Activated CD8-positive, alpha-beta T cell treated with anti-CD3 and anti-CD28 coated beads for 36 hours (primary cell): Measurements from ENCODE around the gene NRSN1. TPM values are rescaled to one million over a fixed set of nuclear protein-coding genes. Genes with fewer than 3 reads are reported as not detected.
A peak's percentile ranks its signal among the peaks of the same experiment; 100 is the strongest.

Experiments used
- ATAC-seq: fragments of 200-7000 bp; cut with Tn5 transposase; one replicate; pipeline ENCODE4 v1.10.0; 2021; ENCODE audit warnings: mild to moderate bottlenecking, moderate library complexity
- CTCF ChIA-PET: fragments of 350-600 bp; sonication (Branson Sonifier 250); formaldehyde crosslinking; loops from one replicate; lab custom pipeline; 2021; ENCODE audit warnings: antibody characterized with exemption; lab: Charles Lee
- POLR2A ChIA-PET: fragments of 350-600 bp; sonication (Branson Sonifier 250); formaldehyde crosslinking; loops from one replicate; lab custom pipeline; 2021; ENCODE audit warnings: antibody characterized with exemption; lab: Charles Lee
- DNase-seq: peaks from one replicate; pipeline ENCODE4 v3.0.0-alpha.2; 2020
- H3K27ac Mint-ChIP-seq: one replicate; pipeline ENCODE4 v1.8.0; 2021; ENCODE audit warnings: mild to moderate bottlenecking, mixed read lengths
- H3K27me3 Mint-ChIP-seq: one replicate; pipeline ENCODE4 v1.8.0; 2021; ENCODE audit warnings: mixed read lengths
- H3K36me3 Mint-ChIP-seq: one replicate; pipeline ENCODE4 v1.8.0; 2021; ENCODE audit warnings: low read depth, mixed read lengths
- H3K4me1 Mint-ChIP-seq: one replicate; pipeline ENCODE4 v1.8.0; 2021; ENCODE audit warnings: low read depth, mixed read lengths
- H3K4me3 Mint-ChIP-seq: one replicate; pipeline ENCODE4 v1.8.0; 2021; ENCODE audit warnings: mild to moderate bottlenecking, moderate library complexity, mixed read lengths
- H3K9me3 Mint-ChIP-seq: one replicate; pipeline ENCODE4 v1.8.0; 2021; ENCODE audit warnings: mixed read lengths
- CTCF ChIP-seq: fragments of 200-600 bp; IDR thresholded peaks from one replicate; pipeline ENCODE4 v1.8.0; 2022; ENCODE audit warnings: antibody characterized with exemption, mild to moderate bottlenecking
- intact Hi-C: fragments of 100-400 bp; cut with micrococcal nuclease; formaldehyde crosslinking; loops from one replicate; pipeline ENCODE4 v1.10.0; 2022
- total RNA-seq, 2 experiments: library from RNA; stranded (reverse); gene quantifications; one replicate each; pipeline ENCODE4 v1.2.3, GENCODE V29; 2021

NRSN1 gene
- total RNA-seq, 2 experiments from 2014 or later = not detected

GRCh38 chr6:24113891-24114290 lies 12.1 kb upstream of the NRSN1 start:
- intact Hi-C loops = no loop called here
- Mint-ChIP-seq H3K9me3 (no peaks in the 10 kb centered on the region), H3K4me1 (no peaks in the 10 kb centered on the region), H3K27ac (no peak overlapping the region), H3K4me3 (no peak overlapping the region), H3K36me3 (no peaks in the 10 kb centered on the region), H3K27me3 (peaks cover 1% of the 10 kb centered on the region)
- ChIA-PET CTCF (no interaction called here), POLR2A (no interaction called here)
- TF ChIP-seq CTCF = no peak
- ATAC-seq (no peak), DNase-seq (no peak)

- ChIA-PET CTCF (no interaction called here), POLR2A (no interaction called here)
- Mint-ChIP-seq H3K9me3 (no peaks in the 10 kb centered on the region), H3K4me3 (no peak overlapping the region), H3K27me3 (peaks cover 1% of the 10 kb centered on the region), H3K4me1 (no peaks in the 10 kb centered on the region), H3K27ac (no peak overlapping the region), H3K36me3 (no peaks in the 10 kb centered on the region)
- intact Hi-C loops = no loop called here
- no peak for ATAC-seq
- no peak for TF ChIP-seq CTCF
- no peak for DNase-seq
Measured at GRCh38 chr6:24117021-24117420, 9.0 kb upstream of the NRSN1 start.

- CTCF ChIA-PET = no interaction called here
- Mint-ChIP-seq H3K36me3 (no peaks in the 10 kb centered on the region), H3K27ac (no peak overlapping the region), H3K4me3 (no peak overlapping the region), H3K9me3 (peaks cover 3% of the 10 kb centered on the region), H3K27me3 (peaks cover 27% of the 10 kb centered on the region), H3K4me1 (peaks cover 2% of the 10 kb centered on the region)
- POLR2A ChIA-PET = no interaction called here
- intact Hi-C loops = no loop called here
- no peak for DNase-seq
- no peak for ATAC-seq
- TF ChIP-seq CTCF = no peak
Measured at GRCh38 chr6:24122139-24122538, 3.9 kb upstream of the NRSN1 start.

- Mint-ChIP-seq H3K27me3 (peaks cover 29% of the 10 kb centered on the region), H3K36me3 (no peaks in the 10 kb centered on the region), H3K4me3 (no peak overlapping the region), H3K4me1 (peaks cover 2% of the 10 kb centered on the region), H3K27ac (no peak overlapping the region), H3K9me3 (peaks cover 3% of the 10 kb centered on the region)
- DNase-seq = peak; percentile 28
- CTCF ChIA-PET = no interaction called here
- POLR2A ChIA-PET = no interaction called here
- no peak for TF ChIP-seq CTCF
- intact Hi-C loops = no loop called here
- ATAC-seq = no peak
Measured at GRCh38 chr6:24126586-24127192, 674 bp downstream of the NRSN1 start.

- ATAC-seq = no peak
- Mint-ChIP-seq H3K27ac (no peak overlapping the region), H3K9me3 (peaks cover 3% of the 10 kb centered on the region), H3K27me3 (peaks cover 29% of the 10 kb centered on the region), H3K36me3 (no peaks in the 10 kb centered on the region), H3K4me3 (no peak overlapping the region), H3K4me1 (peaks cover 2% of the 10 kb centered on the region)
- DNase-seq = no peak
- POLR2A ChIA-PET = no interaction called here
- no peak for TF ChIP-seq CTCF
- intact Hi-C loops = no loop called here
- CTCF ChIA-PET = no interaction called here
Measured at GRCh38 chr6:24127316-24127715, 1.3 kb downstream of the NRSN1 start.
